HEK293T (cell line): ENCODE measurements around the gene ANKRD63.

Source experiments
- ARNT ChIP-seq: fragments of 450-650 bp; IDR thresholded peaks from 2 replicates; pipeline ENCODE4 v1.6.1; 2017; ENCODE audit warnings: mild to moderate bottlenecking
- FOXA1 ChIP-seq: fragments of 450-650 bp; IDR thresholded peaks from 2 replicates; pipeline ENCODE4 v1.6.1; 2016; ENCODE audit warnings: mild to moderate bottlenecking
- FOXM1 ChIP-seq: fragments of 450-650 bp; IDR thresholded peaks from 2 replicates; pipeline ENCODE4 v1.6.1; 2017; ENCODE audit warnings: mild to moderate bottlenecking, borderline replicate concordance
- NFRKB ChIP-seq: fragments of 450-650 bp; IDR thresholded peaks from 2 replicates; pipeline ENCODE4 v1.6.1; 2016; ENCODE audit warnings: mild to moderate bottlenecking, moderate library complexity
- PKNOX1 ChIP-seq: fragments of 450-650 bp; IDR thresholded peaks from 2 replicates; pipeline ENCODE4 v1.6.1; 2016
- SP1 ChIP-seq: fragments of 450-650 bp; IDR thresholded peaks from 2 replicates; pipeline ENCODE4 v1.6.1; 2017
- SUZ12 ChIP-seq: fragments of 450-650 bp; IDR thresholded peaks from 2 replicates; pipeline ENCODE4 v1.6.1; 2016; ENCODE audit warnings: mild to moderate bottlenecking
- ZNF384 ChIP-seq: fragments of 450-650 bp; IDR thresholded peaks from 2 replicates; pipeline ENCODE4 v1.6.1; 2016

GRCh38 chr15:40300367-40300766 lies 17.5 kb upstream of the ANKRD63 start:
- TF ChIP-seq PKNOX1 (no peak), SP1 (no peak), FOXM1 (no peak), NFRKB (no peak), SUZ12 (no peak), ZNF384 (no peak), FOXA1 (no peak), ARNT (no peak)
